ENCODE data around the gene NEK1.

DNA sequence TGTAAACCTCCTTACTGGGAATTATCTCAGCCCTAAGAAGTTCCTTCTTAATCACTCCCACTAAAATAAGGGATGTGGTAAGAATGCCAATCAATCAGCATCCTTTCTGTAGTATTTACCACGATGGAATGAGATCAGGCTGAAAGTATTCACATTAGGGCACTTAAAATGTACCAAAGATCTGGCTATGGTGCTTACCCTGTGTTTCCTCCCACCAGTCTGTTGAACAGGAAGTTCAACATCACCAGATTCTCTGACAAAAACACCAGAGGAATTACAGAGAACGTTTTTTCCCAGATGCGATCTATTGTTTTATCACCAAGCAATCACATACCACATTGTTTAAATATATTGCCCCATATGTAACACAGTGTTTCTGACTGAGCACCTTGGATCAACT lies 5.9 kb upstream of the NEK1 start:
- TF ChIP-seq POLR2A (IDR thresholded peaks at IDR 0.05; ENCODE audit: low read length) (no peak), GATA1 (IDR thresholded peaks at IDR 0.05; ENCODE audit: low read depth, low read length) (no peak)

Measured in erythroblast (primary cell).